ENCODE measurements around the gene ZC3H8. TPM values are rescaled to one million over a fixed set of nuclear protein-coding genes. Genes with fewer than 3 reads are reported as not detected.
"Not testable (repeated sequence)": the region's sequence is repeated elsewhere in the genome, so short reads cannot be mapped to it uniquely, and the experiment has no call there.

Gene ZC3H8
- total RNA-seq, 1 donor from 2014 or later: 11.2 TPM

DNA sequence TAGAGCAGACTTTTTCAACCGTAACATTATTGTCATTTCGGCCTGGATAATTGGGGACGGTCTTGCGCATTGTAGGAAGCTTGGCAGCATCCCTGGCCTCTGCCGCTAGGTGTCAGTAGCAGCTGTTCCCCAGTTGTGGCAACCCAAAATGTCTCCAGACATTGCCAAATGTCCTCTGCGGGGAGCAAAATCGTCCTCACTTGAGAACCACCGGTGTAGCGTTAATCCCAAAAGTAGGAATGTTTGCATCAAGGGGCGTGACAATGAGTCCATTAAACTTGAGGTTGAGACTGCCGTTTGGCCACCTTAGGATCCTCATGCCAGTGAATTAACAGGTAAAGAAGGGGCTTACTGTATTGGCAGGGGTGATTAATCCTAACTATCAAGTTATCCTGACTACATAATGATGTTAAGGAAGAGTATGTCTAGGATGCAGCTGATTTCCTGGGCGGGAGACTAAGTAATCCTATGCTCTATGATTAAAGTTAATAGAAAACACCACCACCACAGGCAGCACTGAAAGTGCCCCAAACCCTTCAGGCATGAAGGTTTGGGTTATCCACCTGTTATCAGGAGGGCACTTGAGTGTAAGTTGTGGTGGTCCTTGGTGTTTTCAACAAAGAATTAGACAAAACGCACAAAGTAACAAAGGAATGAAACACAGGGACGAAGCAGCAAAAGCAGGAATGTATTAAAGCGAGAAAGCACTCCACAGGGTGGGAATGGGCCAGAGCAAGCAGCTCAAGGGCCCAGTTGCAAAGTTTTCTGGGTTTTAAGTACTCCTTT is 4.9 kb upstream of the ZC3H8 start:
- peak; percentile 64 for DNase-seq (ENCODE audit: low read depth)

DNA sequence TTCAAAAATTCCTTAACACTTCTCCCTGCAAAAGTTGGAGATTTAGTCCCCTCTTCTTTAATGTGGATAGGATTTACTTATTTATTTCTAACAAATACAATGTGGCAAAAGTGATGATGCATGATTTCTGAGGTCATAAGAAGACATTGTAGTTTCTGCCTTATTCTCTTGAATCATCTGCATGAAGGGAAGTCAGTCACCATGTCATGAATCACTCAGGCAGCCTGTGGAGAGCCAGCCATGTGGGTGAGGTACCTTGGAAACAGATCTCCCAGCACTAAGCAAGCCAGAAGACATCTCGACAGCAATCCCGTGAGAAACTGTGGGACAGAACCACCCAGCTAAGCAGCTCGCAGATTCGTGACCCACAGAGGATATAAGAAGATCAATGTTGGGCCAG is 2.7 kb upstream of the ZC3H8 start:
- DNase-seq (ENCODE audit: low read depth): peak; percentile 77

DNA sequence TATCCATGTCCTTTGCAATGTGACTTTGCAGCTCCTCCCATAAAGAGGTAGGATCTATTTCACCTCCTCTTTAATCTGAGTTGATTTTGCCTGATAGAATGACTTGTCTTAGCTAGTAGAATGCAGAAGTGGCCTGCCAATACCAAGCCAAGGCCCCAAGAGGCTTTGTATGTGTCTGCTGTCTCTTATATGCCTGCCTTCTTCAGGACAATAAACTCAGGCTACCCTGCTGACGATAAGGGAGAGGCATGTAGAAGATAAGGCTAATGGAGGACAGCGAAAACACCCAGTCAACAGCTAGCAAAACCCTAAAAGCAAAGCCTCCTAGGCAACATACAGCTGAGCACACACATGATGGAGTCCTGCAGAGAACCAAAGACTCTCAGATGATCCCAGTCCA is 1.8 kb upstream of the ZC3H8 start:
- no peak for DNase-seq (ENCODE audit: low read depth)

DNA sequence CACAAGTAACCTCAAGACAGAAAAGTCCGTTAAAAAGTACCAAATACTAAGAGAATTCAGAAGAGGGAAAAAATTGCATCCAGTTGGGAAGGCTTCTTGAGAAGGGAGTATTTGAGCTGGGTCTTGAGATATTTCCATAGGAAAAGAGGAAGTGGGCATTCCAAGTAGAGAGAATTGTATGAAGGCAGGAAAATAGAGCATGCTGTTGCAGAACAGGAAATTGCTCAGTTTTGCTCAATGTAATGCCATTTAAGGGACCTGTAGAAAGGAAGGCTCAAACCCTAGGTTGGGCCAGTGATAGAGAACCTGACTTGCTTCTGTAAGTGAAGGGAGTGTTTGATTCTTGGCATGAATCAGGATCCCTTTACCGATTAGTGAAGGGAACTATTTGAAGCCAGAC is 1.0 kb upstream of the ZC3H8 start:
- no peak for DNase-seq (ENCODE audit: low read depth)

DNA sequence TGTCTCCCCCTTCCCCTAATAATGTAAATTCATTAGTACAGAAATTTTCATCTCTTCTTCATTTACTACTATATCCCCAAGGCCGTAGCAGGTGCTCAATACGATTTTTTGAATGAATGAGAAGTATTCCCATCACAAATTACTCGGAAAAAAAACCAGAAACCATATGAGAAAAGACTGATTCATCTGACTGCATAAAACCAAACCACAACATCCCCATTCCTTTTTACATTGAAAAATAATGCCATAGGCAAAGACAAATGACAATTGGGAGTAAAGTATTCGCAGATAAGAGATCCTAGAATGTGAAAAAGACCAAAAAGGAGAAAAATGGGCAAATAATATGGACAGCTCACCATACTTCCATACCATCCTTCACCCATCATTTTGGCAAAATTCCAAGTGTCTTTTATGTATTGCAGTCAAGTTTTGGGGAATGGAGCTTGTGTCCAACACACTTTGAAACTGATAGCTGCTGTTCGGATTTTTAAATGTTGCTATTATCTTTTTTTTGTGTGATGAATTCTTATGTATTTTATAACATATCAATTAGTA is 1.5 kb downstream of the ZC3H8 start:
- no peak for DNase-seq (ENCODE audit: low read depth)

DNA sequence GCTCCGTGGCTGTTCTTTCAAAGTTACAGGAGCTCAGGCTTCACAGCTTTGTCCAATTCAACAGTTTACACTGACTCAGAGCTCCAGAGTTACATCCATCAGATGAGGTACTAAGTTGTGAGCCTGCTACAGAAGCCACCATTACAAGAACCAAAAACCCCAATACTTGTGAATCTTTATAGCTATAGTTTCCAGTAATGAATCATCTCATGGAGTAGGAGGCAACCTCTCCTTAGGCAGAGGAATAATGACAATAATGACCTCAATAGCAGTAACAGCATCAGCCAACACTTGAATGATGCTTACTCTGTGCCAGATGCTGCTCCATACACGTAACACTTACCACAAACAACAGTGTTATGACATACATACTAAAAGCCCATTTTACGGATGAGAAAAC is 3.6 kb downstream of the ZC3H8 start:
- DNase-seq (ENCODE audit: low read depth): no peak

DNA sequence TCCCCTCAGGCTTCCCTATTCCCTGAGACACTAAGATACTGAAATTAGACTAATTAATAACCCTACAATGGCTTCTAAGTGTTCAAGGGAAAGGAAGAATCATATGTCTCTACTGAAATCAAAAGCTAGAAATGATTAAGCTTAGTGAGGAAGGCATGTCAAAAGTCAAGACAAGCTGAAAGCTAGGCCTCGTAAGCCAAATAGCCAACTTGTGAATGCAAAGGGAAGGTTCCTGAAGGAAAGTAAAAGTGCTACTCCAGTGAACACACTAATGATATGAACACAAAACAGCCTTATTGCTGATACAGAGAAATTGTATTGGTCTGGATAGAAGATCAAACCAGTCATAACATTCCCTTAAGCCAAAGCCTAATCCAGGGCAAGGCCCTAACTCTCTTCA is 10.0 kb downstream of the ZC3H8 start:
- DNase-seq (ENCODE audit: low read depth): no peak

DNA sequence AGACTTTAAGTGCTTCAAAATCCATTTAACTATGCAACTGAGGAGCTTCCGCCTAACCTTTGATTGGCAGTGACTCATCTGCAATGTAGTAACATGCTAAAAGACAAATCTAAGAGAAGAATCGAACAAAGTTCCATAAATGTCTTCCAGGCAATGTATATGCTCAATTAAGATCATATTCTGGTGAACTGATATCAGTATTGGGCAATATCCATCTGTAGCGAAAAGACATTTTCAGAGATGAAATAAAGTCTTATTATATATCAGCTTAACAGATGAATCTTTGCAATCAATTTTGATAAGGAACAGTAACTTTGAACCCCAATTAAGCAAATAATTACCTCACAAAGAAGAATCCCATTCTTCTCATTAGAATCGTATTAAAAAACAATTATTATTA is 11.6 kb downstream of the ZC3H8 start:
- DNase-seq (ENCODE audit: low read depth): no peak

DNA sequence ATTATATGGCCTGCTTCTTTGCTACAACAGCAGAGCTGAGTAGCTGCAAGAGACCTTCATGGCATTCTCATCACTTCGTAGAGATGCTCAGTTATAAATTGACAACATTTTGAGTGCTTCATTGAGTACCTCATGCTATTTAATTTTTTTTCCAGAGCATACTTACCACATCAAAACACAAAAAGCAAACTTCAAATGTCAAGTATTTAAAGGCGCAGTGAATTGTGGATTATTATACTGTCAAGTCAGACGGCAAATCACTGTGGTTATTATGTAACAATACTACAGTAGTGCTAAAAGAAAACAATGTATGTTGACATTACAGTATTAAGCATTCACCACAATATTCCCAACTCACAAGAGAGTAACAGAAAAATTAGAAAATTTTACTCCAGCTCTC is 12.5 kb downstream of the ZC3H8 start:
- no peak for DNase-seq (ENCODE audit: low read depth)

DNA sequence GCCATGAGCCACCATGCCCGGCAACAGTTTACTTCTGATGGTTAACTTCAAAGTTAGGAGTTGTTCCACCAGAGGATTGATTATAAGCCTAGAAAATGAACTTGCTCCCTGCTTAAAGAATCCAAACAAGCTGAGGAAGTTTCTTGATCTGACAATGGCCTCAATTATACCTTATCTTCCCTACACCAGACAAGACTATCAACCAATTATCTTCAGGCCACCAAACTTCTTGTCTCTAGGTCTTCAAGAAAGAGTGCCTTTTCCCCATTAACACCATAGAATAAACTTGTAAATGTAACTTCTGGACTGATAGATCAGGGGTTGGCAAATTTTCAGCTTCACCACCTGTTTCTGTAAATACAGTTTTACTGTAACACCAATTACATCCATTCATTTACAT is 15.0 kb downstream of the ZC3H8 start:
- DNase-seq (ENCODE audit: low read depth): no peak

DNA sequence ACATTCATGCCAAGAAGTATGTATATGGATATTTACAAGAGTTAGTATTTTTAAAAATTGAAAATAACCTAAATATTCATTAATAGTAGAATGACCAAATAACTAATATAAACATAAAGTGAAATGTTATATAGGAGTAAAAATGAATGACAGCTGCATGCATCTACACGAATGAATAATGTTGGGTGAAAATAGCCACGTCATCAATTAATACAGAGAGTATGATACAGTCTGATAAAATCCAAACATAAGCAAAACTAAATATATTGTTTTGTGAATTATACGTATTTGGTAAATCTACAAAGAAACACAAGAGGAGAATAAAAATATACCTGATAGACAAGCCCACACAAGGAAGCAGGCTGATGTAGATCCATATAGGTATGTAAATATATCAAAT is 24.5 kb downstream of the ZC3H8 start:
- no peak for DNase-seq (ENCODE audit: low read depth)

DNA sequence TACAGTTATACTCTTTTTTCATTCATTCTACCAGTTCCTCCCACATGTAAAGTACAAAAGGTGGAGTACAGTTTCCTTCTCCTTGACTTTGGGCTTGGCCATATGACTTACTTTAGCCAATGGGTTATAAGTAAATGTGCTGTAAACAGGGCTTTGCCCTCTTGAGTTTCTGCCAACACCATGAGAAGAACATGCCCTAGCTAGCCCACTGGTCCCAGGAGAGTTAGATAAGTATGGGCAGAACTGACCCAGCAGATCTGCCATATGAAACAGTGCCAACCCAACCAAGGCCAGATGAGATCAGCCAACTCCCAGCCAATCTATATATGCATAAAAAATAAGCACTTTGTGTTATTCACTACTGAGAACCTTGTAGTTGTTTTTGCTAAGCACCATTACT is 25.5 kb downstream of the ZC3H8 start:
- DNase-seq (ENCODE audit: low read depth): no peak

DNA sequence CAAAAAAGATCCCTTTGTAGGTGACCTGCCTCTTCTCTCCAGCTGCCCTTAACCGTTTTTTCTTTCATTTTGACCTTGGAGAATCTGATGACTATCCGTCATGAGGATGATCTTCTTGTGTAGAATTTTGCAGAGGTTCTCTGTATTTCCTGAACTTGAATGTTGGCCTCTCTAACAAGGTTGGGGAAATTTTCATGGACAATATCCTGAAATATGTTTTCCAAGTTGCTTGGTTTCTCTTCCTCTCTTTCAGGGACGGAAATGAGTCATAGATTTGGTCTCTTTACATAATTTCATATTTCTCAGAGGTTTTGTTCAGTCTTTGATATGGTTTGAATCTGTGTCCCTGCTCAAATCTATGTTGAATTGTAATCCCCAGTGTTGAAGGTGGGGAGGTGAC is 34.0 kb downstream of the ZC3H8 start:
- no peak for DNase-seq (ENCODE audit: low read depth)

DNA sequence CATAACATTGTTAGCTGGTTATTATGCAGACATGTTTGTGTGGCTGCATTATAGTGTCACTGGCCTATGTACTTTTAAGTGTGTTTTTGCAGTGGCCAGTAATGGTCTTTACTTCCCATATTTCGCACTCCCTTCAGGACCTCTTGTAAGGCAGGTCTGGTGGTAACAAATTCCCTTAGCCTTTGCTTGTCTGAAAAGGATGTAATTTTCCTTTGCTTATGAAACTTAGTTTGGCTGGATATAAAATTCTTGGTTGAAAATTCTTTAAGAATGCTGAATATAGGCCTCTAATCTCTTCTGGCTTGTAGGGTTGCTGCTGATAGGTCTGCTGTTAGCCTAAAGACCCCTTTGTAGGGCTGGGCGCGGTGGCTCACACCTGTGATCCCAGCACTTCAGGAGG is 34.7 kb downstream of the ZC3H8 start:
- DNase-seq (ENCODE audit: low read depth): no peak

DNA sequence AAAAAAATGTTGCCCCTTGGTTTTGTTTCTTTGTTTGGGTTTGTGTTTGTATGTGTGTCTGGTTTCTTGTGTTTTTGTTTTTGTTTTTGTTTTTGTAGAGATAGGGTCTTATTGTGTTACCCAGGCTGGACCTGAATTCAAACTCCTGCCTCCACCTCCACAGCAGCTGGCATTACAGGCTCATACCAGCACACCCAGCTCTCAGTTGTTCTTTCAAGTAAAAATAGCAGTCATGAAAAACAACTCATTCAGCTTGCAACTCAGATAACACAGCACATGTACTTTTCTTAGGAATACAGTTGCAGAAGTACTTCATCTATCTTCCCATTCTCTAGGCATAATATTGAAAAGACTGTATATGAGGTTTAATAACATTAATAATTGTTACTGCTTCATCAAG is 37.0 kb downstream of the ZC3H8 start:
- no peak for DNase-seq (ENCODE audit: low read depth)

DNA sequence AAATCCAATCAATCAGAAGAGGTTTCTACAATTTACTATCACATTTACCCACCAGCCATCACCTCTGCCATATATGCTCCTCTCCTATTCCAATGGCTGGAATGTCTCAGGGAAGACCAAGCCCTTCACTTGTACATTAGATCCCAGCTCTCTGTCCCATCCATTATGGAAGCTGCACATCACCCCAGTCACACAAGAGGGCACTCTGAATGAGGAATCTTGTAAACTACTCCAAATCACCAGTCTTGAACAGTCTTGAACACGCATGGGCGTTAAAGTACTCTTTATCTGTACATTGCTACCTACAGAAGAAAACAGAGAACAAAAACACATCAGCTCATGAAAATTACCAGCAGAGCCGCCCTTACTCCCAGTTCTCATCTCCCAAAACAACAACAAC is 38.7 kb downstream of the ZC3H8 start:
- no peak for DNase-seq (ENCODE audit: low read depth)

DNA sequence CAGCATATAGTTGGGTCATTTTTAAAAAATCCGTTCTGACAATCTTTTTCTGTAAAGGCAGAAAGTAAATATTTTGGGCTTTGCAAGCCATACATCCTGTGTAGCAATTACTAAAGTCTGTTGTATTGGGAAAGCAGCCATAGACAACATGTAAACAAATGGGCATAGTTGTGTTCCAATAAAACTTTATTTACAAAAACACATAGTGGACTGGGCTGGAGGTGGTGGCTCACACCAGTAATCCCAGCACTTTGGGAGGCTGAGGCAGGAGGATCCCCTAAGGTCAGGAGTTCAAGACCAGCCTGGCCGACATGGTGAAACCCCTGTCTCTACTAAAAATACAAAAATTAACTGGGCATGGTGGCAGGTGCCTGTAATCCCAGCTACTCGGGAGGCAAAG is 46.9 kb downstream of the ZC3H8 start:
- not testable (repeated sequence) for DNase-seq (ENCODE audit: low read depth)

DNA sequence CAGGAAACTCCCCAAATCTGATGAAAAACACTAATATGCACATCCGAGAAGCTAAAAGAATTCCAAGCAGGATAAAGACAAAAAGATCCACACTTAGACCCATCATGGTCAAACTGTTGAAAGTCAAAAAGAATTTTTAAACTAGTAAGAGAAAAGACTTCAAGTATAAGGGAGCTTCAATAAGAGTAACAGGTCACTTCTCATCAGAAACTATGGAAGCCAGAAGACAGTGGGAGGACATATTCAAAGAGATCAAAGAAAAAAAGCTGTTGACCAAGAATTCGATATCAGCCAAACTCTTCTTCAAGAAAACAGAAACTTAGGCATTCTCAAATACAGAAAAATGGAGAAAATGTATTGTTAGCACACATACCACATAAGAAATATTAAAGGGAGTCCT is 50.4 kb downstream of the ZC3H8 start:
- peak; percentile 45 for DNase-seq (ENCODE audit: low read depth)

DNA sequence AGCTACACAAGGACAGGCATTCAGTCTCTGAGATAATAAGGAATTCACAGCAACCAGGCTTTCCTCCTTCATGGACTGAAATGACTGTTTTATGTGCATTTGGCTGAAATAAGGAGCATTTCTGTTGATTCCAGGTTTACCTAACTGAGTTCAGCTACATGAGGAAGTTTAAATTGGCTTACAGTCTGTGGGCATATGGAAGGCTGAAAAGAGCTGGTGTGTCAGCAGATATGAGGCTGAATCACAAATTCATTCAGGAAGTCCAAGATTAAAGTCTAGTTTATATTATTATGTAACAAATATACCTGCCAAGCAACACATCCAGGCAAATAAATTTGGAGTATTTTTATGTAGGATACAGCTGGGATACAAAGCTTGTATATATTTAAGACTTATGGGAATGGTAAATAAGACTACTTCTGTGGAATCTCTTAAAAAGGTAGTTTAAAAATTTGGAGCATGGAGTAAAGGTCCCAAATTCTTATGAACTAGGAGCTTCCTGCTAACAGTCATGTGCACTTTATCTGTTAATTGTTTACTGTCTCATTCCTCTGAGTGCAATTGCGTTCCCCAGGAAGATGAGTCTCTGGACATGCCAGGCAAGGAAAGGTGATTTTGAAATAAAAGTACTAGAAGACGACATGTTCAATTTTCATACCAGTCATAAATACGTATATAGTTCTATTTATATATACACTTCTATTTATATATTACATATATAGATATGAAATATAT is 53.0 kb downstream of the ZC3H8 start:
- DNase-seq (ENCODE audit: low read depth): no peak

DNA sequence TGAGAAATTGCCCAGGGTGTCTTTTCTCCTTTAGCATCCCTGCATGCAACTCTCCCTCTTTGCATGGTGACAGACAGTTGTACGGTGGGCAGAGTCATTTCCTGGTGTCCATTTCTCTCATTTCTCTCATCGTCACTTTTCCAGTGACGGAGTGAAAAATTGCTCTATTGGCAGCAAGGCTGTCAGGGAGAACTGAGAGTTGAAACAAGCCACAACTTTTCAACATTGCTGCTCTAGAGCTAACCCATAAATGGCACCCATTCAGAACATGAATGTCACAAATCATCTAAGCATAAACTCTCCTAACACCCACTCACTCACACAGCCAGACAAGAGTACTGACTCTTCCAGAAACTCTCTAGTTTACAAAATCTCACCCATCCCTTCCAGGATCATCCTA is 55.7 kb downstream of the ZC3H8 start:
- no peak for DNase-seq (ENCODE audit: low read depth)

DNA sequence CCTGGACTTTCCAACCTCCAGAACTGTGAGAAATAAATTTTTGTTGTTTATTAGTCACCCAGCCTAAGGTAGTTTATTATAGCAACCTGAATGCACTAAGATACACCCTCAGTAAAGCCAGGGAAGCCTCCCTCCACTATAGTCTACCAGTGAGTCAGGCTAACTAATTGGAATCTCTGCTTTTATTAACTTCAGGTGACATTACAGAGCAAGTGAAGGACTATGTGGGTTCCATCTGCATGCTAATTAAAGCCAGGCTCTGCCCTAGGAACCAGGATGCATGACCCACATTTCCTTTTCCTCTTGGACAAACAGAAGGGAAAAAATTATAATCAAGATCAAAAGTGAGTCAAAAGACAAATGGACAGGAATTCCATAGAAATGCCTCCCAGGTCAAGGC is 56.1 kb downstream of the ZC3H8 start:
- DNase-seq (ENCODE audit: low read depth): peak; percentile 30

DNA sequence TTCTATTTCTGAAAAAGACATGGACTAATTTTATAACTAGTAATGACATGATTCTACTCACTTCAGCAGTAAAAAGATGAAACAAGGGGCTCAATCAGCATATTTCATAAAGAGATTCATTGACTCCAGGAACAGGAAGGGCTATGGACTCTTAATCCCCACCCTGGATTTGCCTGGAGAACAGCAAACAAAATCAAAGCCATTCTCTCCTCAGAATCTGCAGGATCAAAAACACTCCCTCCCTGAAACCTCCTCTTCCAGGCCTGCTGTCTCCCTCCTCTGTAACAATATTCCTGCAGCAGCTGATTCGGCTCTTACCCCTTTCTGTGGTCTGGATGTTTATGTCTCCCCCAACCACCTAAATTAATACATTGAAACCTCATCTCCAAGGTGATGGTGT is 57.0 kb downstream of the ZC3H8 start:
- DNase-seq (ENCODE audit: low read depth): no peak

DNA sequence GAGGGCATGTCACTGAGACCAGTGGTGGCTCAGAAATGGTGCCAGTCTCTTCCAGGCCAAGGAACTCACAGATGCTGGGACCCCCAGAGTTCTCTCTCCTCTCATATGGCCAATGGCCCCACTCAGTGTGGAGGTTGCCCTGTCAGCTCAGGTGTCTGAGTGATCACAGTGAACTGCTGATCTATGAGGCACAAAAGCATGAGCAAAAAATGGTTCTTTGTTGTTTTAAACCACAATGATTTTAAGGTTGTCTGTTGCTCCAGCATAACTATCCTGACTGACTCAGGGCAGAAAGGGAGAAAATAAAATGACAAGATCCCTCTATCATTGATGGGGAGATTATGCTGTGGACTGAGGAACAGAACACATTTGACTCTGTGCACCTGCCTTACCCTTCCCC is 58.9 kb downstream of the ZC3H8 start:
- DNase-seq (ENCODE audit: low read depth): no peak

All from renal cortical epithelial cell (primary cell).